ENCODE measurements around the gene PIERCE2. TPM values are rescaled to one million over a fixed set of nuclear protein-coding genes. Genes with fewer than 3 reads are reported as not detected.

The PIERCE2 gene
- total and polyA plus RNA-seq, 2 experiments from 2014 or later: 0.23 to 1.5 TPM

GRCh38 chr15:55379095-55379494 is 29.2 kb upstream of the PIERCE2 start:
- H3K27ac ChIP-seq: no peak overlapping the region
- H3K9me2 ChIP-seq (replicated peaks; ENCODE audit: insufficient read depth): no peaks in the 10 kb centered on the region
- H3K4me2 ChIP-seq: no peak overlapping the region
- no peaks in the 10 kb centered on the region for H3K36me3 ChIP-seq (replicated peaks; ENCODE audit: insufficient read depth, low read depth)
- H3K79me2 ChIP-seq: no peaks in the 10 kb centered on the region
- no peaks in the 10 kb centered on the region for H3K4me1 ChIP-seq (ENCODE audit: insufficient read depth)
- no peak for DNase-seq (ENCODE audit: low spot score)
- H3K9me3 ChIP-seq (ENCODE audit: low read depth): no peaks in the 10 kb centered on the region
- no peak for TF ChIP-seq EZH2 (IDR thresholded peaks at IDR 0.05; ENCODE audit: borderline replicate concordance)
- TF ChIP-seq CTCF (IDR thresholded peaks at IDR 0.05; ENCODE audit: poor library complexity): no peak
- TF ChIP-seq EZH2phosphoT487 (IDR thresholded peaks at IDR 0.05; ENCODE audit: low read depth, severe bottlenecking, unreplicated experiment): no peak
- no peaks in the 10 kb centered on the region for H4K20me1 ChIP-seq (ENCODE audit: insufficient read depth, poor library complexity, severe bottlenecking)
- no peak overlapping the region for H2AFZ ChIP-seq
- no peak overlapping the region for H3K4me3 ChIP-seq
- H3K27me3 ChIP-seq: no peaks in the 10 kb centered on the region
- WGBS (ENCODE audit: low lambda C conversion rate, missing lambda C conversion rate): 94% methylated on average over 5 of the region's 5 CpGs

GRCh38 chr15:55381595-55381994 is 26.7 kb upstream of the PIERCE2 start:
- Histone ChIP-seq H2AFZ (no peak overlapping the region), H3K4me2 (no peak overlapping the region), H3K4me3 (no peak overlapping the region), H4K20me1 (ENCODE audit: insufficient read depth, poor library complexity, severe bottlenecking) (no peaks in the 10 kb centered on the region), H3K27me3 (no peaks in the 10 kb centered on the region), H3K4me1 (ENCODE audit: insufficient read depth) (no peaks in the 10 kb centered on the region), H3K36me3 (replicated peaks; ENCODE audit: insufficient read depth, low read depth) (no peaks in the 10 kb centered on the region), H3K9me3 (ENCODE audit: low read depth) (no peaks in the 10 kb centered on the region), H3K27ac (no peak overlapping the region), H3K9me2 (replicated peaks; ENCODE audit: insufficient read depth) (no peaks in the 10 kb centered on the region), H3K79me2 (no peaks in the 10 kb centered on the region)
- DNase-seq (ENCODE audit: low spot score): no peak
- TF ChIP-seq CTCF (IDR thresholded peaks at IDR 0.05; ENCODE audit: poor library complexity) (no peak), EZH2 (IDR thresholded peaks at IDR 0.05; ENCODE audit: borderline replicate concordance) (no peak), EZH2phosphoT487 (IDR thresholded peaks at IDR 0.05; ENCODE audit: low read depth, severe bottlenecking, unreplicated experiment) (no peak)

GRCh38 chr15:55383687-55384086 is 24.6 kb upstream of the PIERCE2 start:
- 96% methylated on average over 2 of the region's 2 CpGs for WGBS (ENCODE audit: low lambda C conversion rate, missing lambda C conversion rate)
- Histone ChIP-seq H3K27ac (no peak overlapping the region), H3K9me3 (ENCODE audit: low read depth) (no peaks in the 10 kb centered on the region), H3K4me2 (no peak overlapping the region), H3K9me2 (replicated peaks; ENCODE audit: insufficient read depth) (no peaks in the 10 kb centered on the region), H3K27me3 (no peaks in the 10 kb centered on the region), H3K4me1 (ENCODE audit: insufficient read depth) (no peaks in the 10 kb centered on the region), H3K79me2 (no peaks in the 10 kb centered on the region), H3K36me3 (replicated peaks; ENCODE audit: insufficient read depth, low read depth) (no peaks in the 10 kb centered on the region), H2AFZ (no peak overlapping the region), H3K4me3 (no peak overlapping the region), H4K20me1 (ENCODE audit: insufficient read depth, poor library complexity, severe bottlenecking) (no peaks in the 10 kb centered on the region)
- DNase-seq (ENCODE audit: low spot score): no peak
- TF ChIP-seq CTCF (IDR thresholded peaks at IDR 0.05; ENCODE audit: poor library complexity) (no peak), EZH2 (IDR thresholded peaks at IDR 0.05; ENCODE audit: borderline replicate concordance) (no peak), EZH2phosphoT487 (IDR thresholded peaks at IDR 0.05; ENCODE audit: low read depth, severe bottlenecking, unreplicated experiment) (no peak)

- no peaks in the 10 kb centered on the region for H4K20me1 ChIP-seq (ENCODE audit: insufficient read depth, poor library complexity, severe bottlenecking)
- no peaks in the 10 kb centered on the region for H3K36me3 ChIP-seq (replicated peaks; ENCODE audit: insufficient read depth, low read depth)
- DNase-seq (ENCODE audit: low spot score): no peak
- H3K27me3 ChIP-seq: no peaks in the 10 kb centered on the region
- no peaks in the 10 kb centered on the region for H3K79me2 ChIP-seq
- no peaks in the 10 kb centered on the region for H3K9me2 ChIP-seq (replicated peaks; ENCODE audit: insufficient read depth)
- no peaks in the 10 kb centered on the region for H3K4me1 ChIP-seq (ENCODE audit: insufficient read depth)
- H3K9me3 ChIP-seq (ENCODE audit: low read depth): no peaks in the 10 kb centered on the region
- no peak overlapping the region for H3K27ac ChIP-seq
- TF ChIP-seq EZH2phosphoT487 (IDR thresholded peaks at IDR 0.05; ENCODE audit: low read depth, severe bottlenecking, unreplicated experiment): no peak
- H3K4me3 ChIP-seq: no peak overlapping the region
- H3K4me2 ChIP-seq: no peak overlapping the region
- no peak overlapping the region for H2AFZ ChIP-seq
Observed at GRCh38 chr15:55387027-55387426, 21.3 kb upstream of the PIERCE2 start.
